ENCODE data around the gene VIT. TPM values are rescaled to one million over a fixed set of nuclear protein-coding genes. Genes with fewer than 3 reads are reported as not detected.
"Not testable (repeated sequence)": the region's sequence is repeated elsewhere in the genome, so short reads cannot be mapped to it uniquely, and the experiment has no call there.

The VIT gene
- total and polyA plus RNA-seq, 2 experiments from 2014 or later = not detected

- H3K4me2 ChIP-seq; H3K79me2 ChIP-seq (replicated peaks; ENCODE audit: insufficient read depth); H2AFZ ChIP-seq; H3K4me1 ChIP-seq (ENCODE audit: insufficient read depth); H3K4me1 Mint-ChIP-seq; H3K27ac ChIP-seq (ENCODE audit: low read depth); H3K4me3 ChIP-seq; ATAC-seq; H3K27ac Mint-ChIP-seq; H4K20me1 ChIP-seq (replicated peaks; ENCODE audit: insufficient read depth); H3K4me3 Mint-ChIP-seq; H3F3A ChIP-seq (replicated peaks; ENCODE audit: low read depth); DNase-seq (ENCODE audit: low spot score); H3K36me3 ChIP-seq (ENCODE audit: insufficient read depth); H3K36me3 Mint-ChIP-seq (ENCODE audit: low read depth); H3K27me3 ChIP-seq (ENCODE audit: insufficient read depth); H3K9me2 ChIP-seq (ENCODE audit: insufficient read depth); H3K27me3 Mint-ChIP-seq (ENCODE audit: insufficient read depth, low read depth, poor library complexity): not testable (repeated sequence)
- H3K9me3 Mint-ChIP-seq = peaks cover 11% of the 10 kb centered on the region; the same call in 2 of the 3 replicates
These were observed 7.5 kb upstream of the VIT start for GRCh38 chr2:36689013-36689412.

DNA sequence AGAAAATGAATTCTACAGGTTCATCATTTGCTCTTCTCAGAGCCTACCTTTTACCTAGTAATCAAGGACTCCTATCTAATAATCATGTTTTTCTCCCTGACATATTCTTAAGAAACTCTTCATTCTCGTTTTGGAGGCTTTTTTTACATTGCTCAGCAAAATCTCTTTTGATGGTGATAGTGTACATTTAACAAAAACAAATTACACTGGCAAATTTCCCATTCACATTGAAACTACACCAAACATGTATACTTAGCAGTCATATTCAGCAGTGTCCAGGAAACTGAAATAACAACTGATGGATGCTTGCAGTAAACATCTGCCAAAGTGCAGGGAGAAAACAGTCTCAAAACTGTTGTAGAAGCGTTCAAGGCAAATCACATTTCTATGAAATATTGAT is 4.4 kb upstream of the VIT start:
- H3K4me1 Mint-ChIP-seq = peaks cover 4% of the 10 kb centered on the region
- no peaks in the 10 kb centered on the region for H3K27me3 ChIP-seq (ENCODE audit: insufficient read depth)
- no peak for DNase-seq (ENCODE audit: low spot score)
- peaks cover 4% of the 10 kb centered on the region; the same call in 1 of the 2 replicates for H3K9me2 ChIP-seq (ENCODE audit: insufficient read depth)
- no peak for TF ChIP-seq CREB1 (CRISPR knock-in tag; IDR thresholded peaks at IDR 0.05; ENCODE audit: low read depth)
- no peak for TF ChIP-seq ZNF462 (CRISPR knock-in tag; IDR thresholded peaks at IDR 0.05)
- no peak for TF ChIP-seq EZH2 (IDR thresholded peaks at IDR 0.05; ENCODE audit: low read depth, unreplicated experiment)
- TF ChIP-seq, protein P1, sequence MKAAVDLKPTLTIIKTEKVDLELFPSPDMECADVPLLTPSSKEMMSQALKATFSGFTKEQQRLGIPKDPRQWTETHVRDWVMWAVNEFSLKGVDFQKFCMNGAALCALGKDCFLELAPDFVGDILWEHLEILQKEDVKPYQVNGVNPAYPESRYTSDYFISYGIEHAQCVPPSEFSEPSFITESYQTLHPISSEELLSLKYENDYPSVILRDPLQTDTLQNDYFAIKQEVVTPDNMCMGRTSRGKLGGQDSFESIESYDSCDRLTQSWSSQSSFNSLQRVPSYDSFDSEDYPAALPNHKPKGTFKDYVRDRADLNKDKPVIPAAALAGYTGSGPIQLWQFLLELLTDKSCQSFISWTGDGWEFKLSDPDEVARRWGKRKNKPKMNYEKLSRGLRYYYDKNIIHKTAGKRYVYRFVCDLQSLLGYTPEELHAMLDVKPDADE (IDR thresholded peaks at IDR 0.05) = no peak
- TF ChIP-seq ZNF331 (CRISPR knock-in tag; IDR thresholded peaks at IDR 0.05; ENCODE audit: low read depth) = no peak
- no peak for TF ChIP-seq JUNB (IDR thresholded peaks at IDR 0.05; ENCODE audit: unreplicated experiment)
- no peak for TF ChIP-seq EZH2phosphoT487 (IDR thresholded peaks at IDR 0.05; ENCODE audit: unreplicated experiment)
- no peak for TF ChIP-seq REST (IDR thresholded peaks at IDR 0.05; ENCODE audit: unreplicated experiment)
- no peak overlapping the region for H3K4me3 Mint-ChIP-seq
- no peak overlapping the region for H3K27ac Mint-ChIP-seq
- no peaks in the 10 kb centered on the region; the same call in 1 of the 2 replicates for H3K36me3 ChIP-seq (ENCODE audit: insufficient read depth)
- ATAC-seq = no peak
- H3K9me3 Mint-ChIP-seq = peaks cover 11% of the 10 kb centered on the region; the same call in 2 of the 3 replicates
- no peaks in the 10 kb centered on the region for H4K20me1 ChIP-seq (replicated peaks; ENCODE audit: insufficient read depth)
- no peaks in the 10 kb centered on the region for H3F3A ChIP-seq (replicated peaks; ENCODE audit: low read depth)
- no peaks in the 10 kb centered on the region for H3K79me2 ChIP-seq (replicated peaks; ENCODE audit: insufficient read depth)
- no peak overlapping the region for H2AFZ ChIP-seq
- H3K27ac ChIP-seq (ENCODE audit: low read depth) = no peak overlapping the region
- H3K27me3 Mint-ChIP-seq (ENCODE audit: insufficient read depth, low read depth, poor library complexity) = no peaks in the 10 kb centered on the region
- no peak overlapping the region for H3K4me2 ChIP-seq
- H3K36me3 Mint-ChIP-seq (ENCODE audit: low read depth) = peaks cover 6% of the 10 kb centered on the region; the same call in 2 of the 3 replicates
- H3K4me3 ChIP-seq = no peak overlapping the region
- no peaks in the 10 kb centered on the region for H3K4me1 ChIP-seq (ENCODE audit: insufficient read depth)

Measured in GM23338 (cell line).